ENCODE data around the gene KCNQ1. TPM values are rescaled to one million over a fixed set of nuclear protein-coding genes. Genes with fewer than 3 reads are reported as not detected.

The KCNQ1 gene
- total RNA-seq, 1 experiment from 2014 or later, result 2.3 TPM

GRCh38 chr11:2510626-2511402, 66.0 kb downstream of the KCNQ1 start:
- Histone ChIP-seq H3K23ac (ENCODE audit: insufficient read length, low read depth, low read length) (no peak overlapping the region), H2AFZ (ENCODE audit: low read length) (no peak overlapping the region), H2BK5ac (ENCODE audit: insufficient read length, low read length) (no peak overlapping the region), H3K18ac (ENCODE audit: insufficient read length, low read depth, low read length) (no peak overlapping the region), H2BK20ac (ENCODE audit: low read depth, low read length, poor library complexity, severe bottlenecking) (no peak overlapping the region), H2BK12ac (ENCODE audit: insufficient read length, low read depth, low read length) (no peak overlapping the region), H2BK15ac (ENCODE audit: low read depth, low read length) (no peak overlapping the region), H3K79me1 (ENCODE audit: insufficient read depth, low read depth, low read length, poor library complexity, severe bottlenecking) (no peaks in the 10 kb centered on the region), H3K4me1 (ENCODE audit: insufficient read depth, low read length) (no peaks in the 10 kb centered on the region), H3K4me2 (ENCODE audit: insufficient read depth, insufficient read length, low read length) (no peak overlapping the region), H3K23me2 (ENCODE audit: insufficient read length, low read depth, low read length, poor library complexity, severe bottlenecking) (no peaks in the 10 kb centered on the region), H4K91ac (ENCODE audit: insufficient read length, low read depth, low read length) (no peak overlapping the region), H2AK5ac (ENCODE audit: insufficient read length, low read length) (no peak overlapping the region), H3K27me3 (ENCODE audit: insufficient read depth, low read length) (peaks cover 22% of the 10 kb centered on the region; the same call in 1 of the 2 replicates), H3K14ac (ENCODE audit: insufficient read depth, low read length) (no peak overlapping the region), H3K4ac (ENCODE audit: low read depth, low read length) (no peak overlapping the region), H3K79me2 (ENCODE audit: insufficient read depth, low read length) (no peaks in the 10 kb centered on the region), H3K9me3 (ENCODE audit: control insufficient read depth, low read depth, low read length) (no peaks in the 10 kb centered on the region), H3K56ac (ENCODE audit: insufficient read length, low read depth, low read length) (no peak overlapping the region), H2BK120ac (ENCODE audit: low read depth, low read length, poor library complexity, severe bottlenecking) (no peak overlapping the region), H3K9ac (ENCODE audit: extremely low read depth, insufficient read length, low read length) (no peak overlapping the region), H4K5ac (ENCODE audit: insufficient read length, low read depth, low read length) (no peak overlapping the region), H3K27ac (ENCODE audit: insufficient read length, low read depth, low read length) (no peak overlapping the region), H3T11ph (ENCODE audit: low read length) (no peak overlapping the region), H4K20me1 (ENCODE audit: control insufficient read depth, insufficient read depth, insufficient read length) (no peaks in the 10 kb centered on the region), H4K8ac (replicated peaks; ENCODE audit: insufficient read length, low read depth, low read length) (no peak overlapping the region)
- no peak for DNase-seq
- TF ChIP-seq, protein P1, sequence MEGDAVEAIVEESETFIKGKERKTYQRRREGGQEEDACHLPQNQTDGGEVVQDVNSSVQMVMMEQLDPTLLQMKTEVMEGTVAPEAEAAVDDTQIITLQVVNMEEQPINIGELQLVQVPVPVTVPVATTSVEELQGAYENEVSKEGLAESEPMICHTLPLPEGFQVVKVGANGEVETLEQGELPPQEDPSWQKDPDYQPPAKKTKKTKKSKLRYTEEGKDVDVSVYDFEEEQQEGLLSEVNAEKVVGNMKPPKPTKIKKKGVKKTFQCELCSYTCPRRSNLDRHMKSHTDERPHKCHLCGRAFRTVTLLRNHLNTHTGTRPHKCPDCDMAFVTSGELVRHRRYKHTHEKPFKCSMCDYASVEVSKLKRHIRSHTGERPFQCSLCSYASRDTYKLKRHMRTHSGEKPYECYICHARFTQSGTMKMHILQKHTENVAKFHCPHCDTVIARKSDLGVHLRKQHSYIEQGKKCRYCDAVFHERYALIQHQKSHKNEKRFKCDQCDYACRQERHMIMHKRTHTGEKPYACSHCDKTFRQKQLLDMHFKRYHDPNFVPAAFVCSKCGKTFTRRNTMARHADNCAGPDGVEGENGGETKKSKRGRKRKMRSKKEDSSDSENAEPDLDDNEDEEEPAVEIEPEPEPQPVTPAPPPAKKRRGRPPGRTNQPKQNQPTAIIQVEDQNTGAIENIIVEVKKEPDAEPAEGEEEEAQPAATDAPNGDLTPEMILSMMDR (conservative IDR thresholded peaks at IDR 0.05), result no peak
- H3K27me3 Mint-ChIP-seq (ENCODE audit: low read depth), result peaks cover 81% of the 10 kb centered on the region
- H3K36me3 Mint-ChIP-seq (ENCODE audit: insufficient read depth in 1 of 3, low read depth in 3 of 3), result no peaks in the 10 kb centered on the region
- no peak overlapping the region for H3K27ac Mint-ChIP-seq
- H3K4me1 Mint-ChIP-seq, result no peaks in the 10 kb centered on the region
- no peak overlapping the region for H3K4me3 Mint-ChIP-seq
- WGBS (ENCODE audit: extremely low coverage, insufficient read length, low lambda C conversion rate), result no CpG with 5 or more reads among the region's 16 CpGs
- H3K9me3 Mint-ChIP-seq, result no peaks in the 10 kb centered on the region

All from H9 (cell line).